GM20000 (cell line): Measurements from ENCODE around the gene CNBP.
"Not testable (repeated sequence)": the region's sequence is repeated elsewhere in the genome, so short reads cannot be mapped to it uniquely, and the experiment has no call there.

Experiments
- DNase-seq: peaks from one replicate; pipeline ENCODE4 v3.0.0; 2012; ENCODE audit warnings: low spot score
- TF ChIP-seq, protein P1 (sequence below): IDR thresholded peaks from 2 replicates; pipeline ENCODE4 v1.5.1; 2012; ENCODE audit warnings: mild to moderate bottlenecking, control low read depth; ENCODE audit errors: extremely low read depth, missing control alignments

Gene CNBP

DNA sequence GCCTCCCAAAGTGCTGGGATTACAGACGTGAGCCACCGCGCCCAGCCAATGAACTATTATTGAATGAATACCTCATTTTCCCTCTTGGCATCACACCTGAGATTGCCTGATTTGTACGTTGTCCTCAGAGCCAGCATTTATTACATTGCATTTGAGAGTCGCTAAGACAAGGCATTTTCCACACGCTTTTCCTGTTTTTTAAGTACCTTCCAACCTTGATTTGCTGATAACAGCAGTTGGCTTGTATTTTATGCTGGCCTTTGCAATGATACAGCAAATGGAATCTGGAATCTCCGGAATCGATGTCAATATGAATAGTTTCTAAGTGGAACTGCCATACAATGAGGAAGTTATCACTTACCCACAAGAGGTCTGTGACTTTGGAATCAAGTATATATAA lies 15.7 kb upstream of the CNBP start:
- TF ChIP-seq, protein P1, sequence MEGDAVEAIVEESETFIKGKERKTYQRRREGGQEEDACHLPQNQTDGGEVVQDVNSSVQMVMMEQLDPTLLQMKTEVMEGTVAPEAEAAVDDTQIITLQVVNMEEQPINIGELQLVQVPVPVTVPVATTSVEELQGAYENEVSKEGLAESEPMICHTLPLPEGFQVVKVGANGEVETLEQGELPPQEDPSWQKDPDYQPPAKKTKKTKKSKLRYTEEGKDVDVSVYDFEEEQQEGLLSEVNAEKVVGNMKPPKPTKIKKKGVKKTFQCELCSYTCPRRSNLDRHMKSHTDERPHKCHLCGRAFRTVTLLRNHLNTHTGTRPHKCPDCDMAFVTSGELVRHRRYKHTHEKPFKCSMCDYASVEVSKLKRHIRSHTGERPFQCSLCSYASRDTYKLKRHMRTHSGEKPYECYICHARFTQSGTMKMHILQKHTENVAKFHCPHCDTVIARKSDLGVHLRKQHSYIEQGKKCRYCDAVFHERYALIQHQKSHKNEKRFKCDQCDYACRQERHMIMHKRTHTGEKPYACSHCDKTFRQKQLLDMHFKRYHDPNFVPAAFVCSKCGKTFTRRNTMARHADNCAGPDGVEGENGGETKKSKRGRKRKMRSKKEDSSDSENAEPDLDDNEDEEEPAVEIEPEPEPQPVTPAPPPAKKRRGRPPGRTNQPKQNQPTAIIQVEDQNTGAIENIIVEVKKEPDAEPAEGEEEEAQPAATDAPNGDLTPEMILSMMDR: no peak
- no peak for DNase-seq

DNA sequence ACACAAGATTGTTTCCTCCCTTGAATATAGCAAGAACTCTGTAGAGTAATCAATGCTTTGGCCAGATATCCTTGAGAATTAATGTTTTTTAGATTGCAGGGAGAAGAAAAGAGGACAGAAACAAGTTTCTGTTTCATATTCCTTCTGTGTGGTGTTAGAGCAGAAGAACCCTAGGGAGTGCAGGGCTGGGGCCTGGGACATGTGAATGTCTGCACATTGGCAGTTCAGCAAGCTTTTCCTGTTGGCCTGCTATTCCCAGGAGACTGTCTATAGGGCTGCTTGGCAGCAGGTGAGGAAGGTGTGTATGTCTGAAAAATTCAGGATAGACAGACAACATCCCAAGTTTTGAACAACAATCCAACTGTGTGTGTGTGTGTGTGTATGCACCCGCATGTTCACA lies 13.6 kb upstream of the CNBP start:
- TF ChIP-seq, protein P1: no peak
- no peak for DNase-seq

DNA sequence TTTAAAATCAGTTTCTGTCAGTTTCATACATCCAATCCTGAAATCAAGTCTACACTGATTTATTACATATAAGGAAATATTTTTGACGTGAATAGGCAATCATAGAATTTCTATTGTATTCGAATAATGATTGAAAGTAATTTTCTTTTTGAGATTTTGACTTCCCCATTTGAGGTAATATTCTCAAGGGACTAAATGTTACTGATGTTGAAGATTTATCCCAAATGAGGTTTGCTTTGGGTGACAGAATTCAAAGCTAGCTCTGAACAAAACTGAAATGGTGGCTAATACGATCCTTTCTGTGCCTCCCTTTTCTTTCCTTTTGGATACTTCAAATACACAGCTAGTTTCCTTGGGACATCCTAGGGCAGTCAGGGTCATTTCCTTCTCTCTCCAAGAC lies 12.9 kb upstream of the CNBP start:
- DNase-seq: no peak
- TF ChIP-seq, protein P1: no peak

DNA sequence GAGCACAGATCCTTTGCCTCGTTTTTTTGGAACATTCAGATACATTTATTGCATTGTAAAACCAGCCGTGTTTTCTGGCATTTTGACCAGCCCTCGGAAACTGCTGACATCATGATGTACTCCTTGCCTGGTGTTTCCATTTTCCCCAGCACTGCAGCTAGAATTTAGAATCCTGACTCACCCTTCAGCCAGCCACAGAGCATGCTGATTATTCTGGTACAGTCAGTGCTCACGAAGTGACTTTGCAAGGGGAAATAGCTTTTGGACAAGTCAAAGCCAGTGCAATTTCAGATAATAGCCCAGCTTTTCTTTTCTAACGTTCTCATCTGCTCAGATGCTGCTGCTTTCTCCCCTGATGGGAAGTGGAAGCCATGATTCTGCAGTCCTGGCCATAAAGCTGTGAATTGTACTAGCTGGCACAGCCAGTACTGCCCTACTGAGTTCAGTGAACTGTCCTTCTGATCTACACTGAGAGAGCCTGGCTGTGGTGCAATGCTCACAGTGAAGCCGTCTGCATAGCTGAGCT lies 12.1 kb upstream of the CNBP start:
- TF ChIP-seq, protein P1: no peak
- DNase-seq: no peak

DNA sequence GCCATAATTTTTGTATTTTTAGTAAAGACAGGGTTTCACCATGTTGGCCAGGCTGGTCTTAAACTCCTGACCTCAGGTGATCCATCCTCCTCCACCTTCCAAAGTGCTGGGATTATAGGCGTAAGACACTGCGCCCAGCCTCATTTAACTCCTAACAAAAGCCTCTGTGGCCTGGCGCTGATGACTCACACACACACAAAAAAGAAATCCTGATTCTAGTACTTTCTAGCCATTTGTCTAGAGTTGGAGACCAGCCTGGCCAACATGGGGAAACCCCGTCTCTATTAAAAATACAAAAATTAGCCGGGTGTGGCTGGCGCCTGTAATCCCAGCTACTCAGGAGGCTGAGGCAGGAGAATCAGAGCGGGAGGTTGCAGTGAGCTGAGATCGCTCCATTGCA lies 6.1 kb upstream of the CNBP start:
- not testable (repeated sequence) for DNase-seq

DNA sequence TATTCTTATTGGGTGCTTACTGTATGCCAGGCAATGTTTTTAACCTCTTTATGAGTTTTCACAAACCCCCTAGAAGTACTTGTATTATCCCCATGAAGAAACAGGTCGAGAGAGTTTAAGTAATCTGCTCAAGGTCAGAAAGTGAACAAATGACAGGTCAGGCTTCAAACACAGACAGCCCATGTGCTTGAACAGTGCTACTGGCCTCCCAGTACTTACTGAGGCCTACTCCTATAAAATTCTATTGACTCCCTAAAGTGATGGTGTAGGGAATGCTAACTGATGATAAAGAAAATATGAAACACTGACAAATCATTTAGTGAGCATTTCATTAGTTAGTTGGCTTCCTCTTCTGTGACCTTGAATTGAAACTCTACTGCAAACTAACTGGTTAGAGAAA lies 4.2 kb upstream of the CNBP start:
- TF ChIP-seq, protein P1: no peak
- no peak for DNase-seq

DNA sequence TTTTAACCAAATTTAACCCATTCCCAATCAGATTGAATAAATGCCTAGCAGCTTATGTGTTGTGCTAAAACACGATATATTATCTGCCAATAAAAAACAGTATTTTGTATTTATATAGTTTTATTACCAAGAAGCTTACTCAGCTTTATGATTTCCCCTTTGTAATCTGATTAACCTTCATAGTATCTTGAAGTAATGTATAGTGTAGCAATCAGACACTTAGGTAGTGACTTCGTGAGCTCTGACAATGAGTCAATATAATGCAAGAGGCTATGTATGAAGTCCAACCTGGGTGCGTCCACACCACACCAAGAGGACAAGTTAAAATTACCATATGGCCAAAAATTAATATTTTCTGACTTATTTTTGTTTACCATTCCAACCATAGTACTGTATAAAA lies 2.1 kb upstream of the CNBP start:
- TF ChIP-seq, protein P1: no peak
- DNase-seq: no peak

DNA sequence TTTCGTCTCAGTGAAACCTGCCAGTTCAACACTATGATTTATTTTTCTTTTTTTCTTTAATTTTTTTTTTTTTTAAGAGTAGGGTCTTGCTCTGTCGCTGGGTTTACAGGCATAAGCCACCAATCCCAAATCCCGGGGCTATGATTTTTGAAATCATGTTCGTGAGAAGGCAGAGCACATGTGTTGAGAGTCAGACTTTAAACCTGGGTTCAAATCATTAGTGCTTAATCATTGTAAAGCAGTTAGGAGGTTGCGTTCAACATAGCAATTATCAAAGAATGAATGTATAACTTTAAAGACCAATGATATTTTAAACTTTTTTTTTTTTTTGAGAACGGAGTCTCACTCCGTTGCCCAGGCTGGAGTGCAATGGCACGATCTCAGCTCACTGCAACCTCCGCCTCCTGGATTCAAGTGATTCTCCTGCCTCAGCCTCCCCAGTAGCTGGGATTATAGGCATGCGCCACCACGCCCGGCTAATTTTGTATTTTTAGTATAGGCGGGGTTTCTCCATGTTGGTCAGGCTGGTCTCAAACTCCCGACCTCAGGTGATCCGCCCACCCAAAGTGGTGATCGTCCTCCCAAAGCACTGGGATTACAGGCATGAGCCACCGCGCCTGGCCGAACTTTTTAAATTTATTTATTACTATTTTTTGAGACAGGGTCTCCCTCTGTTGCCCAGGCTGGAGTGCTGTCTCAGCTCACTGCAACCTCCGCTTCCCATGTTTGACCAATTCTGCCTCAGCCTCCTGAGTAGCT lies 1.3 kb upstream of the CNBP start:
- not testable (repeated sequence) for DNase-seq
